GM19043 (cell line): ENCODE data around the gene ZNF408.
"Not testable (repeated sequence)": the region's sequence is repeated elsewhere in the genome, so short reads cannot be mapped to it uniquely, and the experiment has no call there.

ENCODE experiments used
- ATAC-seq: cut with Tn5 transposase; IDR thresholded peaks from one replicate; pipeline ENCODE4 v1.9.1; 2021; ENCODE audit warnings: low read depth; ENCODE audit not compliant: unreplicated experiment

The ZNF408 gene

GRCh38 chr11:46696212-46696558 is 4.6 kb upstream of the ZNF408 start:
- no peak for ATAC-seq

- no peak for ATAC-seq
These were observed 3.5 kb upstream of the ZNF408 start for GRCh38 chr11:46697303-46697702.

DNA sequence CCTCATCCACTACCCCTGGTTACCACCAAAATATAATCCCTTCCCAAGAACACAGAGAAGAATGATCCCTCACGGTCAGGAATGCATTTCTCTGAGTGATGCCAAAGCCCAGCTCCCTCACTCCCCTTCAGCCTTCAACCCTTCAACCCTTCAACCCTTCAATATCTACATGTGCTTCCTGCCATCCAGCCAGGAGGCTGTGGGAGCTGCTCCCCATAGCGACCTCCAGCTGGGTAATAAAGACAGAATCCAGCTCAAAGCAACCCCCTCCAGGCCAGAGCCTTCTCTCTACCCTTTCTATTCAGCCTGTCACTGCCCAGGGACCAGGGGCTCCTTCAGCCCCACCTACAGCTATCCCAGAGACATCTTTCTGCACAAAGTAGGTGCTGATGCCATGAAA is 3.1 kb upstream of the ZNF408 start:
- ATAC-seq = no peak

GRCh38 chr11:46698597-46698996 is 2.2 kb upstream of the ZNF408 start:
- no peak for ATAC-seq

GRCh38 chr11:46701078-46701654 is 335 bp downstream of the ZNF408 start:
- ATAC-seq = no peak

DNA sequence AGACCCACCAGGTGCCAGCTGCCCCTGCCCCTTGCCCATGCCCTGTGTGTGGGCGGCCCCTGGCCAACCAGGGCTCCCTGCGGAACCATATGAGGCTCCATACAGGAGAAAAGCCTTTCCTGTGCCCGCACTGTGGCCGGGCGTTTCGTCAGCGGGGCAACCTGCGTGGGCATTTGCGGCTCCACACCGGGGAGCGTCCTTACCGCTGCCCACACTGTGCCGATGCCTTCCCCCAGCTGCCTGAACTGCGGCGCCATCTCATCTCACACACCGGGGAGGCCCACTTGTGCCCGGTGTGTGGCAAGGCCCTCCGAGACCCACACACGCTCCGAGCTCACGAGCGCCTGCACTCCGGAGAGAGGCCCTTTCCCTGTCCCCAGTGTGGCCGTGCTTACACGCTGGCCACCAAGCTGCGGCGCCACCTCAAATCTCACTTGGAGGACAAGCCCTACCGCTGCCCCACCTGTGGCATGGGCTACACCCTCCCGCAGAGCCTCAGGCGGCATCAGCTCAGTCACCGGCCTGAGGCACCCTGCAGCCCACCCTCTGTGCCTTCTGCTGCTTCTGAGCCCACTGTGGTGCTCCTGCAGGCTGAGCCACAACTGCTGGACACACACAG is 4.3 kb downstream of the ZNF408 start:
- no peak for ATAC-seq

- no peak for ATAC-seq
These were observed 6.1 kb downstream of the ZNF408 start for GRCh38 chr11:46706886-46707285.

DNA sequence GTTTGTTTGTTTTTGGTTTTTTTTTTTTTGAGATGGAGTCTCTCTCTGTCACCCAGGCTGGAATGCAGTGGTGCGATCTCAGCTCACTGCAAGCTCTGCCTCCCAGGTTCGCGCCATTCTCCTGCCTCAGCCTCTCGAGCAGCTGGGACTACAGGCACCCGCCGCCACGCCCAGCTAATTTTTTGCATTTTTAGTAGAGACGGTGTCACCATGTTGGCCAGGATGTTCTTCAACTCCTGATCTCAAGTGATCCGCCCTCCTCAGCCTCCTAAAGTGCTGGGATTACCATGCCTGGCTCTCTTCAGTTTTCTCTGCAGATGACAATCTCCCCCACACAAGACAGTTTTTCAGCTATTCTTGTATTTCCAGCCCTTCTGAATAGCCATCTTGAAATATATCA is 8.5 kb downstream of the ZNF408 start:
- ATAC-seq = not testable (repeated sequence)

GRCh38 chr11:46710821-46711269 is 10.0 kb downstream of the ZNF408 start:
- no peak for ATAC-seq

GRCh38 chr11:46711303-46711702 is 10.5 kb downstream of the ZNF408 start:
- no peak for ATAC-seq

GRCh38 chr11:46712874-46713576 is 12.2 kb downstream of the ZNF408 start:
- no peak for ATAC-seq

DNA sequence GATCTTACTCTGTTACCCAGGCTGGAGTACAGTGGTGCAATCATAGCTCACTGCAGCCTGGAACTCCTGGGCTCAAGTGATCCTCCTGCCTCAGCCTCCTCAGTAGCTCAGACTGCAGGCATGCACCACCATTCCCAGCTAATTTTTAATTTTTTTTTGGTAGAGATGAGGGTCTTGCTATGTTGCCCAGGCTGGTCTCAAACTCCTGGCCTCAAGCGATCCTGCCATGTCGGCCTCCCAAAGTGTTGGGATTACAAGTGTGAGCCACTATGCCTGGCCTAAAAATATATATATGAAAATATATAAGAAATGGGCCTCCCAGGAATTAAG is 17.0 kb downstream of the ZNF408 start:
- not testable (repeated sequence) for ATAC-seq

DNA sequence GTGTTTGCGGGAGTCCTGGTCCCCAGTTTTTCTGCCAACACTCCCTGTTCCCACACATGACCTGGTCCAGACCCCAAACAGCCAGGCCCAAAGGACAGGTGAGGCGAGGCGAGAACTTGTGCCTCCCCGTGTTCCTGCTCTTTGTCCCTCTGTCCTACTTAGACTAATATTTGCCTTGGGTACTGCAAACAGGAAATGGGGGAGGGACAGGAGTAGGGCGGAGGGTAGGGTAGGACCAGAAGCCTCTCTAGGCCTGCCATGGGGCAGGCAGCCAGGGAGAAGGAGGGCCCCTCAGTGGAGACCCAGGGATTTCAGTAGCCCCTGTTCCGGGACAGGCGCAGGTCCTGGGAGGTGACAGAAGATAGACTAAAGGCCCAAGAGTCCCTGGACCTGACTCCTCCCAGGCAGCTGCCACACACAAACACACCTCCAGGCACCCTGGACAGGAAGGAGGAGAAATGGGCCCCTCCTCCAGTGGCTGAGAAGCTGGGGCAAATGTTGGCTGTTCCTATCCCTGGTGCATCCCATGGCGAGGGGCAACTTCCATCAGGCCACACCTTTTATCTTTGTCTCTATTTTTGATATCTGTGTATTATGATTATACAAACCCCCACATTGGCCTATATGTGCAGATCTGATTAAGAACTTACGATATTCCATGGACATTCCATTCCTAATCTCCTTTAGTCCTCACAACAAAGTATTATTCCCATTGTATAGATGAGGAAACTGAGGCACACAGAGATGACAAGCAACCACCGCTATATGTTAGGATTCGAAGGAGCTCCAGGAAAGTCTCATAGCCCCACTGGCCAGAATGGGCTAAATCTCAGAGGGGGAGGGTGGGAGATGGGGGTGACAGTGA is 17.6 kb downstream of the ZNF408 start:
- no peak for ATAC-seq

DNA sequence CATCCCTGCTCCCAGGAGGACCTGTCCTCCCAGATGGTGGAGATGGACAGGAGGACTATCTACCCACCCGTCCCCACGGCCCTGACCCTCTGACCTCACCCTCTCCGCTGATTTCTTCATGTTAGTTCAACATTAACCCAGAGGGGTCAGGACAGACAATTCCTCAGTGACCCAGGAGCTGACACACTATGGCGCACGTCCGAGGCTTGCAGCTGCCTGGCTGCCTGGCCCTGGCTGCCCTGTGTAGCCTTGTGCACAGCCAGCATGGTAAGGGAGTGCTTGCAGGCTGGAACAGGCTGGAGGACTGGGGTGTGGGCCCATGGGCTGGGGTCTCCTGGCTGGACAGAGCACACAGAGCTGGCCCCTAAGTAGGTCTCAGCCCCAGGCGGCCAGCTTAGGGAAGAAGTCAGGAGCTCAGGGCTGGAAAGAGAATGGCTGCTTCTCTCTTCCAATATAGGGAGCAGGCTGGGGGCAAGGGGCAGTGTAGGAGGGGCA is 18.3 kb downstream of the ZNF408 start, which contains the start of gene F2:
Gene F2 (plus strand): TSS at position 166 of the 495 bp plus-strand sequence. CDS start 23 bp downstream, at position 189.
- ATAC-seq = no peak

DNA sequence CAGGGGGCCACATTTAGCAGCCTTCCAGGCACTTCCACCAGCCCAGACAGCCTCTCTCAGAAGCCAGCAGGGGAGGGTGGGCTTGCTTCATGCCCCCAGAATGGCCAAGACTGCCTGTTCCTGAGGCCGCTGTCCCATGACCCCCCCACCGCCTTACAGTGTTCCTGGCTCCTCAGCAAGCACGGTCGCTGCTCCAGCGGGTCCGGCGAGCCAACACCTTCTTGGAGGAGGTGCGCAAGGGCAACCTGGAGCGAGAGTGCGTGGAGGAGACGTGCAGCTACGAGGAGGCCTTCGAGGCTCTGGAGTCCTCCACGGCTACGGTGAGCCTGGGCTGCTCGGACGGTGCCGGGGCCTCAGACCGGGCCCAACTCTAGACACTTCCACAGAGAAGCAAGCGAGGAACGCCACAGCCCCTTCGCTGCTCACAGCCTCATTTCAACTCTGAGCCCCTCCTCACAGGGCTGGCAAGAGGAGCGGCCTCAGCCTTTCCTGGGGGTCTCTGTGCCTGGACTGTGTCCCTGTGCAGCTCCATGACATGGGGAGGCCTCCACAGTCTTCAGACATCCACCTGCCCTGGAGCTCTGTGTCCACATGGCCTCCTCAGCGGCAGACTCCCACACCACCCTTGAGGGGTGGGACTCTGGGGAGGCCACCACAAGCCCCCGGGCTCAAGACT is 18.9 kb downstream of the ZNF408 start:
- no peak for ATAC-seq

- no peak for ATAC-seq
These were observed 20.5 kb downstream of the ZNF408 start for GRCh38 chr11:46721286-46721685.

- no peak for ATAC-seq
These were observed 21.9 kb downstream of the ZNF408 start for GRCh38 chr11:46722566-46723358.

- ATAC-seq = no peak
These were observed 22.5 kb downstream of the ZNF408 start for GRCh38 chr11:46723359-46723680.

- no peak for ATAC-seq
These were observed 23.3 kb downstream of the ZNF408 start for GRCh38 chr11:46724088-46724487.
